Right lobe of liver (tissue), 4 donors: ENCODE data around the gene ZNF511.

Experiments used
- CTCF ChIP-seq, 4 donors: fragments of 200-600 bp in 3 of 4; fragments of 450-650 bp in 1 of 4; IDR thresholded peaks; one replicate each; pipeline versions ENCODE4 v1.5.1 to v1.8.0; 2016 to 2022; ENCODE audit warnings: antibody characterized with exemption in 4 of 4, mild to moderate bottlenecking in 2 of 4
- POLR2A ChIP-seq: fragments of 450-650 bp; IDR thresholded peaks from one replicate; pipeline ENCODE4 v1.6.1; 2017; ENCODE audit warnings: antibody characterized with exemption, mild to moderate bottlenecking
- donor health status: DM: no; HTN: no; CAD: no.
- donor health status: DM: no; HTN: no; CAD: no.
- donor health status: DM: no; HTN: yes; CAD: no.

GRCh38 chr10:133339708-133340380, 31.1 kb downstream of the ZNF511 start:
- TF ChIP-seq CTCF (IDR thresholded peaks at IDR 0.05): no peak
- TF ChIP-seq POLR2A: no peak
